Left ventricle myocardium superior (tissue), 1 donor: ENCODE data around the gene PCARE. TPM values are rescaled to one million over a fixed set of nuclear protein-coding genes. Genes with fewer than 3 reads are reported as not detected.
A peak's percentile ranks its signal among the peaks of the same experiment; 100 is the strongest.

Experiments used
- ATAC-seq: fragments of 200-7000 bp; cut with Tn5 transposase; one replicate; pipeline ENCODE4 v1.9.1; 2020; ENCODE audit warnings: mild to moderate bottlenecking, moderate library complexity
- DNase-seq: peaks from one replicate; pipeline ENCODE4 v3.0.0-alpha.2; 2020
- intact Hi-C: fragments of 100-400 bp; cut with micrococcal nuclease; formaldehyde crosslinking; loops from one replicate; pipeline ENCODE4 v1.11.0; 2022
- total RNA-seq: library from RNA; stranded (reverse); fragmentation: NEBNext Ultra II Directional; extraction: Animal tissue kit (Norgen Biotek cat#: 25700); gene quantifications from one replicate; pipeline ENCODE4 v1.2.1, GENCODE V29; 2021
- donor health status: DM: no; HTN: yes; CAD: no; lungs with severe emphysema.

Gene PCARE
- total RNA-seq, 1 donor from 2014 or later, result 0.84 TPM

- peak; percentile 35 for ATAC-seq
- DNase-seq, result no peak
- intact Hi-C loops, result no loop called here
Measured at GRCh38 chr2:29066271-29066860, 8.0 kb downstream of the PCARE start.

DNA sequence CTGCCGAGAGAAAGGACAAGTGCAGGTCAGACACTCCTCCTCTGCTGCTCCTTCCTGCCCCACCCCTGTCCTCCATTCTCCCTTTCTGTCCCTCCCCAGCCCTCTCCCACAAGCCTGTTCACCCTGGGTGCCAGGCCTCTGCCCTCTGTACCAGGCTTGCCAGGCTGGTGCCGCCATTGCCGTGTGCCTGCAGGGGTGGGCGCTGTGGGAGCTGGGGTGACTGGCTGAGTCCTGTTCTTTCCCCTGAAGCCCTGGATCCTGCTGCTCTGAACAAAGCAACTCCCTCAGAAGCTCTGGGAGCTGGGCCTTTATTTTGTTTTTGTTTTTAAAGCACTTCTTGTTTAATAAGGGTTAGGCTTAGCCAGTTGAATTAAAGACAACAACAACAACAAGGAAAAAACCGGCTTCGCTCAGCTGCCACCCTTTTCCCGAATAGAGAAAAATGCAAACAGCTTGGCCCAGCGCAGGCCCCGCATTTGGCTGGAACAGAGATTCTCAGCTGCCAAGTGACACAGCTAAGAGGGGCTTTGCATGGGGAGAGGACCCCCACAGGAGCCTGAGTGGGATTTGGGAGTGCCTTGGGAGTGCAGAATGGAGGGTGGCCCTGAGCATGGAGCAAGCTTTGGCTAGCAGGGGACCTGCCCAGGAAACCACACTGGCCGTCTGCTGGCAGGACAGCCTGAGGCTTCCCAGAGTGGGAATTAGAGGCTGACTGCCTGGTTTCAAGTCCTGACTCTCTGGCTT lies 9.1 kb downstream of the PCARE start:
- intact Hi-C loops, result no loop called here
- ATAC-seq (peak; percentile 38), DNase-seq (no peak)

- ATAC-seq (no peak), DNase-seq (no peak)
- intact Hi-C loops, result no loop called here
Measured at GRCh38 chr2:29064746-29065067, 9.6 kb downstream of the PCARE start.

- ATAC-seq (no peak), DNase-seq (no peak)
- intact Hi-C loops, result no loop called here
Measured at GRCh38 chr2:29064346-29064715, 10.0 kb downstream of the PCARE start.

- peak; percentile 28 for ATAC-seq
- intact Hi-C loops, result no loop called here
- DNase-seq, result no peak
Measured at GRCh38 chr2:29063646-29064345, 10.5 kb downstream of the PCARE start.

DNA sequence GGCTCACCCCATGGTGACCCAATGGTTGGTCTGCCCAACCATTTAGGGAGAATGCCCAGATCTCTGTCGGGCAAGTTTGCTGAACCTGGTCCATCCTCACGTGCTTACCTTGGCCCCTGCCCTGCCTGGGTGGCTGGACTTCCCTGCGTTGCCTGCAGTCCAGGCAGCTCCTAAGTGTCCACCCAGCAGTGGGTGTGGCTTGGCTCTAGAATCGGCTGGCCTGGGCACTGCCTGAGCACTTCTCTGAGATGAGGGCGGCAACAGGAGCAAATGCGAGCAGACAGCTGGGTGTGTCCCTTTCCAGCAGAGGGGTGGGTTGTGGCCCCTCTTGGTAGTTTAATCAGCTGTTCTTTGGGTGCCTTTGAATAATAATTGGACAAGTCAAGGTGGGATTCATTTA lies 11.3 kb downstream of the PCARE start:
- intact Hi-C loops, result no loop called here
- DNase-seq (no peak), ATAC-seq (peak; percentile 23)

DNA sequence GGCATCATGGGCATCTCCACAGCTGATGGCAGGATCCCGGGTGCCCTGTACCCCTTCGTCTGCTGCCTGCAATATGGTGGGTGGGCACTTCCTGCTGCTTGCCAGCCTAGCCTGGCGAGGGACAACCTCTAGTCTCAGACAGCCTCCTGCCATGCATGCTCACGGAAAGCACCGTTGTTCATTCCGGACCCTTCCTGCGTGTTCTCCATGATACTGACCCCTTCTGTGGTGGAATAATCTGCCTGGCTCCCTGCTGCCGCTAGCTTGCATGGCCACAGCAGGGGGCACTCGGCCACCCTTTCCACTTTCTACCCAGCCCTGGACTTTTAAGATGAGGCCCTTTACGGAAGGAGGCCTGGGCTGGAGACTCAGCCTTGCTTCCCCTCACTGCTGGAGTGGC lies 12.0 kb downstream of the PCARE start:
- DNase-seq (no peak), ATAC-seq (no peak)
- intact Hi-C loops, result no loop called here

- intact Hi-C loops, result no loop called here
- DNase-seq (no peak), ATAC-seq (no peak)
Measured at GRCh38 chr2:29061616-29062015, 12.7 kb downstream of the PCARE start.

- intact Hi-C loops, result no loop called here
Measured at GRCh38 chr2:29061176-29061575, 13.1 kb downstream of the PCARE start.

DNA sequence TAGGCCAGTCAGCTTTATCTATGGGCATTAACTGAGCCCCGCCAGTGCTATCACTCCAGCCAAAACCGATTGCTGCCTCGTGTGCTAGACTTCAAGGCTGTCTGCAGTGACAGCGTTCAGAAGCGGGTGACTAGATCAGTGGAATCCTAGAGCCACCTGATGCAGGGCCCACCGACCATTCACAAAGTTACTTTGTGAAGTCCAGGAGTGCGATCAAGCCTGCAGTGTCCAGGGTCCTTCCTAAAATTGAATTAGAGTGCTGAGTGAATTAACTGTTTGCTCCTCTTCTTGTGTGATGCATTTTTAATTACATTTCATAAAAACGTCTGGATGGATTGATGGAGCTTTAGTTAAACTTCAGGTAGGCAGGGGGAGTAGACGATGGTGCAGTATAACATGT lies 13.9 kb downstream of the PCARE start:
- intact Hi-C loops, result no loop called here
- DNase-seq (no peak), ATAC-seq (no peak)

More at GRCh38 chr2:29061176-29061575, 13.1 kb downstream of the PCARE start:
- ATAC-seq (no peak), DNase-seq (no peak)

DNA sequence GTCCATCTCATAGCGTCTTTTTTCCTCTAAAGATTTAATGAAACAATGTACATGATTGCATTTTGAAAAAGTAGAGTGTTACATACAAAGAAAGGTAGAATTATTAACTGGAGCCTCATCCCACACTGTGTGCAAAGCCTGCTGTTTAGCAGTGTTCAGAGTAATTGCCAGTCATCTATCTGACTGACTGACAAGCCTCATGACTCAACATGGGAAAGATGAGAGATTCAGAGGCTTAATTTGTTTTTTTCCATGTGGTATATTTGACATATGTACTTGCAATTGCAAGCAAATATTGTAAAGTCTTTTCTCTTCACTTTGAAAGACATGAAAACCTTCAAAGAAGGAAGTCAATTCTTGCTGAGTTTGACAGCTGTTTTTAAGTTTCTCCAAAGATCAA lies 14.7 kb downstream of the PCARE start:
- DNase-seq (no peak), ATAC-seq (no peak)
- intact Hi-C loops, result no loop called here

GRCh38 chr2:29057006-29057405 lies 17.3 kb downstream of the PCARE start:
- no peak for ATAC-seq
- intact Hi-C loops, result no loop called here
- no peak for DNase-seq

GRCh38 chr2:29056452-29056851 lies 17.9 kb downstream of the PCARE start:
- ATAC-seq, result no peak
- no peak for DNase-seq
- intact Hi-C loops, result no loop called here

DNA sequence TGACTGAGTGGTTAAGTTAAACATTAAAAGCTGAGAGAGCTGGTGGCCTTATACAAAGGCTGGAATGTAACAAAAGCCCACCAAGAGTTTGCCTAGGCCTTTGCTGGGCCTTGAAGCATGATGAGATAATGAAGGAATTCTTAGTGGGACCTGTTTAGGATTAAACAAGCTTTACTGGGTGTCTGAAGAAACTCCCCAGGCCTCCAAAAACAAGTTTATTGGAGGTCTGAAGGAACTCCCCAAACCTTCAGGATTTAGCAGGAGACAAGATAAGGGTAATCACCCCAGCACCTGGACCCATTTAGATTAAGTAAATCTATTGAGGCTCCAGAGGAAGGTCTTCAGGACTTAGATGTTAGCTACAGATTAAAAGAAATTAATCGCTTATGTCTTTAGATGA lies 18.7 kb downstream of the PCARE start:
- intact Hi-C loops, result no loop called here
- DNase-seq, result no peak
- ATAC-seq, result no peak

GRCh38 chr2:29054430-29054829 lies 19.9 kb downstream of the PCARE start:
- DNase-seq, result no peak
- ATAC-seq, result no peak
- intact Hi-C loops, result no loop called here

DNA sequence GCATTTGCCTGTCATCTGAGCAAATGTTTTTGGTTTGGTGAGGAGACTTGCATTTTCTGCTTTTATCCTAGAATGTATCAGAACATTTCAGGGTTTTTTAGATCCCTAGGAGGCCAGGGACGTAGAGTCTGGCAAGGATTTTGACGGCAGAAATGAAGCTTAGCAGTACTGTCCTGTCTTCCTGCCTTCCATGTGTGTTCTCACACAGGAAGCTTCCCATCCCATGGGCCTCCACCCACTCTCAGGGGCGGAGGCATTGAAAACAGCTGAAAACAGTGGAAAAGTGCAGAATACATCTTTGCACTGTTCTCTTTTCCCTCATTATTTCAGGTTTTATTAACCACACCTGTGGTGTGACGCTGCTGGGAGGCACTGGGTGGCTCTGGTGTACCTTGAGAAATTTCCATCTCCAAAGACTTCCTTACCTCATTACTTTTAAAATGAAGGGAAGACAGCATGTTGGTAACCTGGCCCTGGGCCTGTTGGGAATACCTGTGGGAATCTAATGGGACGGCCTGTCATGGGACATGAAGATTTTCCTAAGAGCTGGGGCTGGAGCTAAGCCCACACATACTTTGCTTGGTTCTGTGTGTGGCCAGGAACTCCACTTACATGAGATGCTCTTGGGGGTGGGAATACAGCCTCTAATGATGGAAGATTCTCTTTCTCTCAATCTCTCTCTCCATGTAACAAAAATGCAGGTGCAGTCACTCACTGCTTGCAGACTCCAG lies 20.5 kb downstream of the PCARE start:
- no peak for DNase-seq
- intact Hi-C loops, result no loop called here
- ATAC-seq, result peak; percentile 52

DNA sequence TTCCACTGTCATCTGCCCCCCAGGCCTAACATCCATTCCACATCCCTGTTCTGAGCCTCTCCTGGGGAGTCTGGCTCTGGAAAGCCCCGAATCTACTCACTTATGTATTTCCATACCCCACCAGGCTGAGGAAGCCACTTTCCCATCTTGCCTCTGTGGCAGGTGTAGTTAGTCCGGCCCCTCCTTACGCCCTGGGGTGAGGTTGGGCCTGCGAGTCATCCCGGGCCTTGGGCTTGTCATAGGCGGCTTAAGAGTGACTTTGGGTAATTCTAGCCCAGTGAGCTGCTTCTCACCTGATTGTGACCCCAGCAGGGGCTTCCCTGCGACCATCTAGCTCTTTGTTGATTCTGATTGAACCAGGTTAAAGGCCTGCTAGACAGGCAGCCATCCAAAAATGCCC lies 21.1 kb downstream of the PCARE start:
- ATAC-seq (no peak), DNase-seq (no peak)
- intact Hi-C loops, result no loop called here

- DNase-seq (no peak), ATAC-seq (no peak)
- intact Hi-C loops, result no loop called here
Measured at GRCh38 chr2:29052807-29053206, 21.5 kb downstream of the PCARE start.

- DNase-seq, result no peak
- intact Hi-C loops, result no loop called here
- no peak for ATAC-seq
Measured at GRCh38 chr2:29051730-29052129, 22.6 kb downstream of the PCARE start.

- DNase-seq, result no peak
- intact Hi-C loops, result no loop called here
- ATAC-seq, result no peak
Measured at GRCh38 chr2:29050591-29050990, 23.7 kb downstream of the PCARE start.
